Type B pancreatic cell (in vitro differentiated cells): ENCODE results near the gene LRRC26. TPM values are rescaled to one million over a fixed set of nuclear protein-coding genes. Genes with fewer than 3 reads are reported as not detected.

Experiments
- DNase-seq: peaks from one replicate; pipeline ENCODE4 v3.0.0; 2021; ENCODE audit warnings: mixed read lengths; ENCODE audit not compliant: unreplicated experiment; ENCODE audit errors: extremely low spot score
- H3K27ac Mint-ChIP-seq: 2 replicates; pipeline ENCODE4 v1.8.0; 2021; ENCODE audit warnings: mild to moderate bottlenecking, mixed read lengths
- H3K27me3 Mint-ChIP-seq: 2 replicates; pipeline ENCODE4 v1.8.0; 2021; ENCODE audit warnings: mixed read lengths
- H3K36me3 Mint-ChIP-seq: 2 replicates; pipeline ENCODE4 v1.8.0; 2021; ENCODE audit warnings: mixed read lengths
- H3K4me1 Mint-ChIP-seq: one replicate; pipeline ENCODE4 v1.8.0; 2021; ENCODE audit warnings: mixed read lengths; ENCODE audit not compliant: unreplicated experiment
- H3K4me3 Mint-ChIP-seq: 2 replicates; pipeline ENCODE4 v1.8.0; 2021; ENCODE audit warnings: mild to moderate bottlenecking, mixed read lengths
- H3K9me3 Mint-ChIP-seq: 2 replicates; pipeline ENCODE4 v1.8.0; 2021; ENCODE audit warnings: mixed read lengths
- CTCF ChIP-seq: fragments of 200-600 bp; sonication (generic); conservative IDR thresholded peaks from 2 replicates; pipeline ENCODE4 v1.5.0; 2021; ENCODE audit warnings: antibody characterized with exemption, mild to moderate bottlenecking
- total RNA-seq: library from RNA; stranded (reverse); gene quantifications from 2 replicates; pipeline ENCODE4 v1.2.1, GENCODE V29; 2021; ENCODE audit warnings: low replicate concordance

The LRRC26 gene
- total RNA-seq, 1 donor from 2014 or later = 0.77 TPM

GRCh38 chr9:137173796-137174664 is 4.2 kb upstream of the LRRC26 start:
- Mint-ChIP-seq H3K27ac (no peak overlapping the region), H3K9me3 (no peaks in the 10 kb centered on the region), H3K27me3 (peaks cover 26% of the 10 kb centered on the region), H3K4me3 (no peak overlapping the region), H3K4me1 (no peaks in the 10 kb centered on the region), H3K36me3 (no peaks in the 10 kb centered on the region)
- TF ChIP-seq CTCF = no peak
- DNase-seq = no peak

DNA sequence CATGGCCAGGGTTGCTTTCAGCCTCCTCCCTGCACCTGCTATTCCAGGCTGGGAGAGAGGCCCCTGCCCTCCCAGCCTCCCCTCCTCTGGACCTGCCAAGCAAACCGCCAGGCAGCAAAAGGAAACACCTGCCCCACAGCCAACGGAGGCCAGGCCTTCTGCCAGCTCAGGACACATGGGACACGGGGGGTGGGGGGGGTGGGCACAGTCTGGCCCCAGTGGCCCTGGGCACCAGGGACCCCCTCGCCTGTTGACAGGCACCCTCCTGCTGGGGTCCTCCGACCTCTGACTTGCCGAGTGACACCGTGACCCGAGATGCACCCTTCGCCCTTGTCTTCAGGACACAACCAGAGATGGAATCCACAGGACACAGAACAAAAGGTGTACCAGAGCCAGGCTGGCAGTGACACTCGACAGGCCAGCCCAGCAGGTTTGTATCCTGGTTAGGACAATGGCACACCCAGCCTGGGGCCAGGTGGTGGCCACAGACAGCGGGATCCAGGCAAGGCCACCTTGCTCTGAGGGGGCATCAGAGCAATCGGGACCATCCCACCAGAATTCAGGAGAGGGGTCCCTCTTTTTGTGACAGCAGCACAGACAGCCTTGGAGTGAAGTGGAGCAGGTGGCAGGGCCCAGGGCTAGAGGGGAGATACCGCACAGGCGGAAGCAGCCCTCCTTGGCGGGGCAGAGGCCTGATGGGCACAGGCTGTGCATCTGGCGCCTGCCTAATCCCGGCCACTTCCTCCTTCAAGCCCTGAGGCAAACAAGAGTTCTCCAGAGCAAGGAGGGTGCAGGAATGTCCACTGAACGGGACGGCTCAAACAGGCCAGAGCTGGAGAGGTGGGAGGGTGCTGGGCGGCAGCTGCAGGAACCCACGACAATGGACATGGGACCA is 3.3 kb upstream of the LRRC26 start:
- Mint-ChIP-seq H3K9me3 (no peaks in the 10 kb centered on the region), H3K4me3 (no peak overlapping the region), H3K27me3 (peaks cover 26% of the 10 kb centered on the region), H3K36me3 (no peaks in the 10 kb centered on the region), H3K4me1 (no peaks in the 10 kb centered on the region), H3K27ac (no peak overlapping the region)
- no peak for TF ChIP-seq CTCF
- DNase-seq = no peak

GRCh38 chr9:137171149-137171900 is 1.5 kb upstream of the LRRC26 start:
- Mint-ChIP-seq H3K27me3 (peaks cover 31% of the 10 kb centered on the region), H3K36me3 (no peaks in the 10 kb centered on the region)
- no peak for TF ChIP-seq CTCF

GRCh38 chr9:137170486-137171148 is 766 bp upstream of the LRRC26 start:
- no peak overlapping the region for H3K4me3 Mint-ChIP-seq
- no peaks in the 10 kb centered on the region for H3K4me1 Mint-ChIP-seq
- H3K27me3 Mint-ChIP-seq = peaks cover 37% of the 10 kb centered on the region
- no peaks in the 10 kb centered on the region for H3K9me3 Mint-ChIP-seq
- TF ChIP-seq CTCF = no peak
- DNase-seq = no peak
- H3K36me3 Mint-ChIP-seq = no peaks in the 10 kb centered on the region
- no peak overlapping the region for H3K27ac Mint-ChIP-seq

More at GRCh38 chr9:137171149-137171900, 1.5 kb upstream of the LRRC26 start:
- Mint-ChIP-seq H3K4me1 (no peaks in the 10 kb centered on the region), H3K4me3 (no peak overlapping the region), H3K9me3 (no peaks in the 10 kb centered on the region), H3K27ac (no peak overlapping the region)
- no peak for DNase-seq
